ENCODE results near the gene PCMTD2.

PCMTD2 gene

GRCh38 chr20:64271636-64272035 lies 16.1 kb downstream of the PCMTD2 start:
- DNase-seq (ENCODE audit: low read depth) = no peak
- no peak for TF ChIP-seq CTCF (conservative IDR thresholded peaks at IDR 0.05; ENCODE audit: control insufficient read depth, insufficient read depth, low read depth, low read length)
- no peak overlapping the region for H3K4me3 ChIP-seq (ENCODE audit: control insufficient read depth, low read depth, low read length)

- TF ChIP-seq CTCF (conservative IDR thresholded peaks at IDR 0.05; ENCODE audit: control insufficient read depth, insufficient read depth, low read depth, low read length) = no peak
- no peak for DNase-seq (ENCODE audit: low read depth)
These were observed 17.6 kb downstream of the PCMTD2 start for GRCh38 chr20:64273109-64273508.

GRCh38 chr20:64276817-64277216 lies 21.3 kb downstream of the PCMTD2 start:
- DNase-seq (ENCODE audit: low read depth) = no peak
- TF ChIP-seq CTCF (conservative IDR thresholded peaks at IDR 0.05; ENCODE audit: control insufficient read depth, insufficient read depth, low read depth, low read length) = no peak
- no peak overlapping the region for H3K4me3 ChIP-seq (ENCODE audit: control insufficient read depth, low read depth, low read length)

More at GRCh38 chr20:64273109-64273508, 17.6 kb downstream of the PCMTD2 start:
- no peak overlapping the region for H3K4me3 ChIP-seq (ENCODE audit: control insufficient read depth, low read depth, low read length)

GRCh38 chr20:64277571-64278316 lies 22.2 kb downstream of the PCMTD2 start:
- no peak for DNase-seq (ENCODE audit: low read depth)
- no peak overlapping the region for H3K4me3 ChIP-seq (ENCODE audit: control insufficient read depth, low read depth, low read length)
- no peak for TF ChIP-seq CTCF (conservative IDR thresholded peaks at IDR 0.05; ENCODE audit: control insufficient read depth, insufficient read depth, low read depth, low read length)

GRCh38 chr20:64278317-64278681 lies 22.8 kb downstream of the PCMTD2 start:
- DNase-seq (ENCODE audit: low read depth) = no peak
- no peak for TF ChIP-seq CTCF (conservative IDR thresholded peaks at IDR 0.05; ENCODE audit: control insufficient read depth, insufficient read depth, low read depth, low read length)
- no peak overlapping the region for H3K4me3 ChIP-seq (ENCODE audit: control insufficient read depth, low read depth, low read length)

- no peak overlapping the region for H3K4me3 ChIP-seq (ENCODE audit: control insufficient read depth, low read depth, low read length)
- no peak for TF ChIP-seq CTCF (conservative IDR thresholded peaks at IDR 0.05; ENCODE audit: control insufficient read depth, insufficient read depth, low read depth, low read length)
- no peak for DNase-seq (ENCODE audit: low read depth)
These were observed 24.4 kb downstream of the PCMTD2 start for GRCh38 chr20:64279826-64280459.
